Measurements from ENCODE around the gene TMEM255B. TPM values are rescaled to one million over a fixed set of nuclear protein-coding genes. Genes with fewer than 3 reads are reported as not detected.

TMEM255B gene
- total and polyA plus RNA-seq, 9 of the 15 experiments (the other 6 are each of a cell fraction or from before 2014, with no cell fraction given), result 0.01 to 0.75 (median 0.23) TPM

DNA sequence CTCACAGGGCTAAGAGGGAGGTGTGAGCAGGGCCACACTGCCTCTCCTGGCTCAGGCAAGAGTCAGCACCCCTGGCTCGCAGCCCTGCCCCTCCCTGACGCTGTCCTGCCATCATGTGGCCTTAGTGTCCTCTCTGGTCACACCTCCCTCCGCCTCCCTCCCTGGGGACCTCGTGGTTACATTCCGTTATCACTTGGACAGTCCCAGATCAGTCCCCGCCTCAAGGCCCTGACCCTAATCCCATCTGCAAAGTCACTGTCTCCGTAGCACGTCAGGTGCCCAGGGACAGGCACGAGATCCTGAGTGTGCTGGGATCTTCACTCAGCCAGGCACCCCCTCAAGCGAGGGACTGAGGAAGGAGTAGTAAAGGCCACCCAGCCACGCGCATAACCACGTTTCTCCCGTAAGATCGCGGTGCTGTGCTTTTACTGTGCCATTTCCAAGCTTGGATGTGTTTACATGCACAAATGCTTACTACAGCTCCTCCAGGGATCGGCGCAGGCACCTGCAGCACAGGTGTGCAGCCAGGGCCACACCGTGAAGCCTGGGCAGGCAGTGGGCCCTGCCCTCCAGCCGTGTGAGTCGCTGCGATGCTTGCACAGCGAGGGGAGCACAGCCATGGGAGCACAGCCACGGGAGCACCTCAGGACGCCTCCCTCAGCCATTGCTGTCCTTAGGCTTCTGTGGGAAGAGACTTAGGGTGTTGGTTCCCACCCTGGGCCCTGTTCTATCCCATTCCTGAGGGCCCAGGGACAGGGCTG is 10.7 kb upstream of the TMEM255B start (continued):
- TF ChIP-seq, protein P1, sequence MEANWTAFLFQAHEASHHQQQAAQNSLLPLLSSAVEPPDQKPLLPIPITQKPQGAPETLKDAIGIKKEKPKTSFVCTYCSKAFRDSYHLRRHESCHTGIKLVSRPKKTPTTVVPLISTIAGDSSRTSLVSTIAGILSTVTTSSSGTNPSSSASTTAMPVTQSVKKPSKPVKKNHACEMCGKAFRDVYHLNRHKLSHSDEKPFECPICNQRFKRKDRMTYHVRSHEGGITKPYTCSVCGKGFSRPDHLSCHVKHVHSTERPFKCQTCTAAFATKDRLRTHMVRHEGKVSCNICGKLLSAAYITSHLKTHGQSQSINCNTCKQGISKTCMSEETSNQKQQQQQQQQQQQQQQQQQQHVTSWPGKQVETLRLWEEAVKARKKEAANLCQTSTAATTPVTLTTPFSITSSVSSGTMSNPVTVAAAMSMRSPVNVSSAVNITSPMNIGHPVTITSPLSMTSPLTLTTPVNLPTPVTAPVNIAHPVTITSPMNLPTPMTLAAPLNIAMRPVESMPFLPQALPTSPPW (CRISPR knock-in tag; IDR thresholded peaks at IDR 0.05), result peak; percentile 91
- TF ChIP-seq ATF1 (CRISPR knock-in tag; IDR thresholded peaks at IDR 0.05) (no peak), ATF1 (tag; IDR thresholded peaks at IDR 0.05) (peak; percentile 65; the same call in 1 of the 2 replicates), BHLHE40 (IDR thresholded peaks at IDR 0.05; ENCODE audit: low read length) (peak; percentile 95), SMARCE1 (IDR thresholded peaks at IDR 0.05) (peak; percentile 22; the same call in 1 of the 2 replicates), MEIS2 (IDR thresholded peaks at IDR 0.05; ENCODE audit: partially characterized antibody) (peak; percentile 31), CXXC5 (CRISPR knock-in tag; IDR thresholded peaks at IDR 0.05) (peak; percentile 46; the same call in 1 of the 2 replicates), SMAD4 (CRISPR knock-in tag; conservative IDR thresholded peaks at IDR 0.05) (peak; percentile 35; the same call in 1 of the 2 replicates), TFAP4 (CRISPR knock-in tag; IDR thresholded peaks at IDR 0.05; ENCODE audit: borderline replicate concordance) (peak; percentile 70; the same call in 1 of the 2 replicates), MAZ (CRISPR knock-in tag; conservative IDR thresholded peaks at IDR 0.05 in 1 of 2, IDR thresholded peaks at IDR 0.05 in 1 of 2) (peak; percentile 81 to 87), ZNF143 (CRISPR knock-in tag; IDR thresholded peaks at IDR 0.05) (0 out of 2 replicates have a peak, but pooled peaks have one; percentile 33), HMG20B (CRISPR knock-in tag; IDR thresholded peaks at IDR 0.05) (no peak)
- TF ChIP-seq, protein P2, sequence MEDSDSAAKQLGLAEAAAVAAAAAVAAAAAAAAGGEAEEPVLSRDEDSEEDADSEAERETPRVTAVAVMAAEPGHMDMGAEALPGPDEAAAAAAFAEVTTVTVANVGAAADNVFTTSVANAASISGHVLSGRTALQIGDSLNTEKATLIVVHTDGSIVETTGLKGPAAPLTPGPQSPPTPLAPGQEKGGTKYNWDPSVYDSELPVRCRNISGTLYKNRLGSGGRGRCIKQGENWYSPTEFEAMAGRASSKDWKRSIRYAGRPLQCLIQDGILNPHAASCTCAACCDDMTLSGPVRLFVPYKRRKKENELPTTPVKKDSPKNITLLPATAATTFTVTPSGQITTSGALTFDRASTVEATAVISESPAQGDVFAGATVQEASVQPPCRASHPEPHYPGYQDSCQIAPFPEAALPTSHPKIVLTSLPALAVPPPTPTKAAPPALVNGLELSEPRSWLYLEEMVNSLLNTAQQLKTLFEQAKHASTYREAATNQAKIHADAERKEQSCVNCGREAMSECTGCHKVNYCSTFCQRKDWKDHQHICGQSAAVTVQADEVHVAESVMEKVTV (CRISPR knock-in tag; IDR thresholded peaks at IDR 0.05), result no peak; the same call in 1 of the 2 replicates
- TF ChIP-seq, protein P3, sequence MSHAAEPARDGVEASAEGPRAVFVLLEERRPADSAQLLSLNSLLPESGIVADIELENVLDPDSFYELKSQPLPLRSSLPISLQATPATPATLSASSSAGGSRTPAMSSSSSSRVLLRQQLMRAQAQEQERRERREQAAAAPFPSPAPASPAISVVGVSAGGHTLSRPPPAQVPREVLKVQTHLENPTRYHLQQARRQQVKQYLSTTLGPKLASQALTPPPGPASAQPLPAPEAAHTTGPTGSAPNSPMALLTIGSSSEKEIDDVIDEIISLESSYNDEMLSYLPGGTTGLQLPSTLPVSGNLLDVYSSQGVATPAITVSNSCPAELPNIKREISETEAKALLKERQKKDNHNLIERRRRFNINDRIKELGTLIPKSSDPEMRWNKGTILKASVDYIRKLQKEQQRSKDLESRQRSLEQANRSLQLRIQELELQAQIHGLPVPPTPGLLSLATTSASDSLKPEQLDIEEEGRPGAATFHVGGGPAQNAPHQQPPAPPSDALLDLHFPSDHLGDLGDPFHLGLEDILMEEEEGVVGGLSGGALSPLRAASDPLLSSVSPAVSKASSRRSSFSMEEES (CRISPR knock-in tag; IDR thresholded peaks at IDR 0.05), result peak; percentile 50
- TF ChIP-seq, protein P4, sequence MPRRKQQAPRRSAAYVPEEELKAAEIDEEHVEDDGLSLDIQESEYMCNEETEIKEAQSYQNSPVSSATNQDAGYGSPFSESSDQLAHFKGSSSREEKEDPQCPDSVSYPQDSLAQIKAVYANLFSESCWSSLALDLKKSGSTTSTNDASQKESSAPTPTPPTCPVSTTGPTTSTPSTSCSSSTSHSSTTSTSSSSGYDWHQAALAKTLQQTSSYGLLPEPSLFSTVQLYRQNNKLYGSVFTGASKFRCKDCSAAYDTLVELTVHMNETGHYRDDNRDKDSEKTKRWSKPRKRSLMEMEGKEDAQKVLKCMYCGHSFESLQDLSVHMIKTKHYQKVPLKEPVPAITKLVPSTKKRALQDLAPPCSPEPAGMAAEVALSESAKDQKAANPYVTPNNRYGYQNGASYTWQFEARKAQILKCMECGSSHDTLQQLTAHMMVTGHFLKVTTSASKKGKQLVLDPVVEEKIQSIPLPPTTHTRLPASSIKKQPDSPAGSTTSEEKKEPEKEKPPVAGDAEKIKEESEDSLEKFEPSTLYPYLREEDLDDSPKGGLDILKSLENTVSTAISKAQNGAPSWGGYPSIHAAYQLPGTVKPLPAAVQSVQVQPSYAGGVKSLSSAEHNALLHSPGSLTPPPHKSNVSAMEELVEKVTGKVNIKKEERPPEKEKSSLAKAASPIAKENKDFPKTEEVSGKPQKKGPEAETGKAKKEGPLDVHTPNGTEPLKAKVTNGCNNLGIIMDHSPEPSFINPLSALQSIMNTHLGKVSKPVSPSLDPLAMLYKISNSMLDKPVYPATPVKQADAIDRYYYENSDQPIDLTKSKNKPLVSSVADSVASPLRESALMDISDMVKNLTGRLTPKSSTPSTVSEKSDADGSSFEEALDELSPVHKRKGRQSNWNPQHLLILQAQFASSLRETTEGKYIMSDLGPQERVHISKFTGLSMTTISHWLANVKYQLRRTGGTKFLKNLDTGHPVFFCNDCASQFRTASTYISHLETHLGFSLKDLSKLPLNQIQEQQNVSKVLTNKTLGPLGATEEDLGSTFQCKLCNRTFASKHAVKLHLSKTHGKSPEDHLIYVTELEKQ (CRISPR knock-in tag; IDR thresholded peaks at IDR 0.05), result no peak
